Measurements from ENCODE around the gene TCF15. TPM values are rescaled to one million over a fixed set of nuclear protein-coding genes. Genes with fewer than 3 reads are reported as not detected.

The TCF15 gene
- total and polyA plus RNA-seq, 2 experiments from 2014 or later, result 3.8 to 4.0 TPM

GRCh38 chr20:621125-621756 lies 11.1 kb upstream of the TCF15 start:
- Histone ChIP-seq H3K4me1 (ENCODE audit: insufficient read depth) (0 out of 2 replicates have a peak, but pooled peaks cover 3% of the 10 kb centered on the region), H2AFZ (peak overlapping the region; percentile 77; the same call in 1 of the 2 replicates), H3K27me3 (ENCODE audit: insufficient read depth) (no peaks in the 10 kb centered on the region), H3K27ac (ENCODE audit: low read depth) (no peak overlapping the region), H3K9me2 (ENCODE audit: insufficient read depth) (no peaks in the 10 kb centered on the region), H3K36me3 (ENCODE audit: insufficient read depth) (no peaks in the 10 kb centered on the region), H3F3A (replicated peaks; ENCODE audit: low read depth) (no peaks in the 10 kb centered on the region), H3K4me3 (no peak overlapping the region), H3K4me2 (no peak overlapping the region), H3K79me2 (replicated peaks; ENCODE audit: insufficient read depth) (no peaks in the 10 kb centered on the region), H4K20me1 (replicated peaks; ENCODE audit: insufficient read depth) (no peaks in the 10 kb centered on the region)
- Mint-ChIP-seq H3K36me3 (ENCODE audit: low read depth) (no peaks in the 10 kb centered on the region; the same call in 2 of the 3 replicates), H3K27ac (no peak overlapping the region), H3K4me3 (no peak overlapping the region), H3K4me1 (peaks cover 18% of the 10 kb centered on the region), H3K27me3 (ENCODE audit: insufficient read depth, low read depth, poor library complexity) (peaks cover 3% of the 10 kb centered on the region), H3K9me3 (peaks cover 8% of the 10 kb centered on the region; the same call in 2 of the 3 replicates)
- TF ChIP-seq CREB1 (CRISPR knock-in tag; IDR thresholded peaks at IDR 0.05; ENCODE audit: low read depth) (peak; percentile 15; the same call in 1 of the 2 replicates), STAT1 (IDR thresholded peaks at IDR 0.05; ENCODE audit: unreplicated experiment) (no peak)
- ATAC-seq (peak; percentile 55), DNase-seq (ENCODE audit: low spot score) (no peak)

DNA sequence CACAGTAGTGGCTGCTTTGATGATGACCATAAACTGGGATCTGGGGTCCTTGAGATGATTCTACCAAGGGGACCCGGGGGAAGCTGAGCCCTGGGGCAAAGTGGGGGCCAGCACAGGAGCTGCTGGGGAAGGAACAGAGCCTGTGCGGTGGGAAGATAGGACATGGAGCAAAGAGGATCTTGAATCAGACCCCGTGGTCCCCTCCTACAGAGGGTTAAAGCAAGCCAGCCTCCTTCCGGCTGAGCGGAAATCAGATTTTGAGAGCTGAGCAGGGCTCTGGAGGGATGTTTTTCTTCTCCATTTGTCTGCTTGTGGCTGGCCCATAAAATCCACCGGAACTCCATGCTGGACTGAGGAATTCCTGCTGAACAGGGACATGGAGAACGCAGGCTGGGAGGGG lies 10.1 kb upstream of the TCF15 start:
- Mint-ChIP-seq H3K27me3 (ENCODE audit: insufficient read depth, low read depth, poor library complexity) (peaks cover 3% of the 10 kb centered on the region), H3K36me3 (ENCODE audit: low read depth) (no peaks in the 10 kb centered on the region; the same call in 2 of the 3 replicates), H3K27ac (no peak overlapping the region), H3K4me1 (peaks cover 18% of the 10 kb centered on the region), H3K9me3 (peaks cover 8% of the 10 kb centered on the region; the same call in 2 of the 3 replicates), H3K4me3 (no peak overlapping the region)
- H3K27me3 ChIP-seq (ENCODE audit: insufficient read depth), result no peaks in the 10 kb centered on the region
- H4K20me1 ChIP-seq (replicated peaks; ENCODE audit: insufficient read depth), result no peaks in the 10 kb centered on the region
- no peaks in the 10 kb centered on the region for H3K9me2 ChIP-seq (ENCODE audit: insufficient read depth)
- H3K4me2 ChIP-seq, result no peak overlapping the region
- DNase-seq (ENCODE audit: low spot score) (no peak), ATAC-seq (no peak)
- H3K36me3 ChIP-seq (ENCODE audit: insufficient read depth), result no peaks in the 10 kb centered on the region
- no peaks in the 10 kb centered on the region for H3K79me2 ChIP-seq (replicated peaks; ENCODE audit: insufficient read depth)
- no peak for TF ChIP-seq ZNF114 (CRISPR knock-in tag; IDR thresholded peaks at IDR 0.05)
- TF ChIP-seq, protein P1, sequence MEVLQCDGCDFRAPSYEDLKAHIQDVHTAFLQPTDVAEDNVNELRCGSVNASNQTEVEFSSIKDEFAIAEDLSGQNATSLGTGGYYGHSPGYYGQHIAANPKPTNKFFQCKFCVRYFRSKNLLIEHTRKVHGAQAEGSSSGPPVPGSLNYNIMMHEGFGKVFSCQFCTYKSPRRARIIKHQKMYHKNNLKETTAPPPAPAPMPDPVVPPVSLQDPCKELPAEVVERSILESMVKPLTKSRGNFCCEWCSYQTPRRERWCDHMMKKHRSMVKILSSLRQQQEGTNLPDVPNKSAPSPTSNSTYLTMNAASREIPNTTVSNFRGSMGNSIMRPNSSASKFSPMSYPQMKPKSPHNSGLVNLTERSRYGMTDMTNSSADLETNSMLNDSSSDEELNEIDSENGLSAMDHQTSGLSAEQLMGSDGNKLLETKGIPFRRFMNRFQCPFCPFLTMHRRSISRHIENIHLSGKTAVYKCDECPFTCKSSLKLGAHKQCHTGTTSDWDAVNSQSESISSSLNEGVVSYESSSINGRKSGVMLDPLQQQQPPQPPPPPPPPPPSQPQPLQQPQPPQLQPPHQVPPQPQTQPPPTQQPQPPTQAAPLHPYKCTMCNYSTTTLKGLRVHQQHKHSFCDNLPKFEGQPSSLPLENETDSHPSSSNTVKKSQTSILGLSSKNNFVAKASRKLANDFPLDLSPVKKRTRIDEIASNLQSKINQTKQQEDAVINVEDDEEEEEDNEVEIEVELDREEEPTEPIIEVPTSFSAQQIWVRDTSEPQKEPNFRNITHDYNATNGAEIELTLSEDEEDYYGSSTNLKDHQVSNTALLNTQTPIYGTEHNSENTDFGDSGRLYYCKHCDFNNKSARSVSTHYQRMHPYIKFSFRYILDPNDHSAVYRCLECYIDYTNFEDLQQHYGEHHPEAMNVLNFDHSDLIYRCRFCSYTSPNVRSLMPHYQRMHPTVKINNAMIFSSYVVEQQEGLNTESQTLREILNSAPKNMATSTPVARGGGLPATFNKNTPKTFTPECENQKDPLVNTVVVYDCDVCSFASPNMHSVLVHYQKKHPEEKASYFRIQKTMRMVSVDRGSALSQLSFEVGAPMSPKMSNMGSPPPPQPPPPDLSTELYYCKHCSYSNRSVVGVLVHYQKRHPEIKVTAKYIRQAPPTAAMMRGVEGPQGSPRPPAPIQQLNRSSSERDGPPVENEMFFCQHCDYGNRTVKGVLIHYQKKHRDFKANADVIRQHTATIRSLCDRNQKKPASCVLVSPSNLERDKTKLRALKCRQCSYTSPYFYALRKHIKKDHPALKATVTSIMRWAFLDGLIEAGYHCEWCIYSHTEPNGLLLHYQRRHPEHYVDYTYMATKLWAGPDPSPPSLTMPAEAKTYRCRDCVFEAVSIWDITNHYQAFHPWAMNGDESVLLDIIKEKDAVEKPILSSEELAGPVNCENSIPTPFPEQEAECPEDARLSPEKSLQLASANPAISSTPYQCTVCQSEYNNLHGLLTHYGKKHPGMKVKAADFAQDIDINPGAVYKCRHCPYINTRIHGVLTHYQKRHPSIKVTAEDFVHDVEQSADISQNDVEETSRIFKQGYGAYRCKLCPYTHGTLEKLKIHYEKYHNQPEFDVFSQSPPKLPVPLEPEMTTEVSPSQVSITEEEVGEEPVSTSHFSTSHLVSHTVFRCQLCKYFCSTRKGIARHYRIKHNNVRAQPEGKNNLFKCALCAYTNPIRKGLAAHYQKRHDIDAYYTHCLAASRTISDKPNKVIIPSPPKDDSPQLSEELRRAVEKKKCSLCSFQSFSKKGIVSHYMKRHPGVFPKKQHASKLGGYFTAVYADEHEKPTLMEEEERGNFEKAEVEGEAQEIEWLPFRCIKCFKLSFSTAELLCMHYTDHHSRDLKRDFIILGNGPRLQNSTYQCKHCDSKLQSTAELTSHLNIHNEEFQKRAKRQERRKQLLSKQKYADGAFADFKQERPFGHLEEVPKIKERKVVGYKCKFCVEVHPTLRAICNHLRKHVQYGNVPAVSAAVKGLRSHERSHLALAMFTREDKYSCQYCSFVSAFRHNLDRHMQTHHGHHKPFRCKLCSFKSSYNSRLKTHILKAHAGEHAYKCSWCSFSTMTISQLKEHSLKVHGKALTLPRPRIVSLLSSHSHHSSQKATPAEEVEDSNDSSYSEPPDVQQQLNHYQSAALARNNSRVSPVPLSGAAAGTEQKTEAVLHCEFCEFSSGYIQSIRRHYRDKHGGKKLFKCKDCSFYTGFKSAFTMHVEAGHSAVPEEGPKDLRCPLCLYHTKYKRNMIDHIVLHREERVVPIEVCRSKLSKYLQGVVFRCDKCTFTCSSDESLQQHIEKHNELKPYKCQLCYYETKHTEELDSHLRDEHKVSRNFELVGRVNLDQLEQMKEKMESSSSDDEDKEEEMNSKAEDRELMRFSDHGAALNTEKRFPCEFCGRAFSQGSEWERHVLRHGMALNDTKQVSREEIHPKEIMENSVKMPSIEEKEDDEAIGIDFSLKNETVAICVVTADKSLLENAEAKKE (CRISPR knock-in tag; IDR thresholded peaks at IDR 0.05), result no peak
- TF ChIP-seq CREB1 (CRISPR knock-in tag; IDR thresholded peaks at IDR 0.05; ENCODE audit: low read depth), result no peak
- TF ChIP-seq POLR2AphosphoS5 (IDR thresholded peaks at IDR 0.05; ENCODE audit: low read depth), result no peak
- no peak for TF ChIP-seq CTCF (conservative IDR thresholded peaks at IDR 0.05; ENCODE audit: low read depth in 2 of 2)
- TF ChIP-seq NANOG (IDR thresholded peaks at IDR 0.05; ENCODE audit: borderline replicate concordance), result no peak
- TF ChIP-seq EZH2phosphoT487 (IDR thresholded peaks at IDR 0.05; ENCODE audit: unreplicated experiment), result no peak
- H3K27ac ChIP-seq (ENCODE audit: low read depth), result no peak overlapping the region
- no peaks in the 10 kb centered on the region for H3F3A ChIP-seq (replicated peaks; ENCODE audit: low read depth)
- H2AFZ ChIP-seq, result no peak overlapping the region; the same call in 1 of the 2 replicates
- H3K4me1 ChIP-seq (ENCODE audit: insufficient read depth), result 0 out of 2 replicates have a peak, but pooled peaks cover 3% of the 10 kb centered on the region
- no peak overlapping the region for H3K4me3 ChIP-seq

Measured in GM23338 (cell line).